ENCODE measurements around the gene E2F4.

E2F4 gene

DNA sequence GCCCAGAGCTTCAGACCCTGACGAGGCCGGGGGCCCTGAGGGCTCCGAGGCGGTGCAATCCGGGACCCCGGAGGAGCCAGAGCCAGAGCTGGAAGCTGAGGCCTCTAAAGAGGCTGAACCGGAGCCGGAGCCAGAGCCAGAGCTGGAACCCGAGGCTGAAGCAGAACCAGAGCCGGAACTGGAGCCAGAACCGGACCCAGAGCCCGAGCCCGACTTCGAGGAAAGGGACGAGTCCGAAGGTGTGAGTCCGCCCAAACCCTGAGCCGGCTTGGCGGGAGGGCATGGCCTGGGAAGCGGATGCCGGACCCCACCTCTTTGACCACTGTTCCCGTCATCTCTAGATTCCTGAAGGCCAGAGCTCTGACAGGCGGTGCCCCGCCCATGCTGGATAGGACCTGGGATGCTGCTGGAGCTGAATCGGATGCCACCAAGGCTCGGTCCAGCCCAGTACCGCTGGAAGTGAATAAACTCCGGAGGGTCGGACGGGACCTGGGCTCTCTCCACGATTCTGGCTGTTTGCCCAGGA, 17.2 kb upstream of the E2F4 start:
- no peak for DNase-seq

DNA sequence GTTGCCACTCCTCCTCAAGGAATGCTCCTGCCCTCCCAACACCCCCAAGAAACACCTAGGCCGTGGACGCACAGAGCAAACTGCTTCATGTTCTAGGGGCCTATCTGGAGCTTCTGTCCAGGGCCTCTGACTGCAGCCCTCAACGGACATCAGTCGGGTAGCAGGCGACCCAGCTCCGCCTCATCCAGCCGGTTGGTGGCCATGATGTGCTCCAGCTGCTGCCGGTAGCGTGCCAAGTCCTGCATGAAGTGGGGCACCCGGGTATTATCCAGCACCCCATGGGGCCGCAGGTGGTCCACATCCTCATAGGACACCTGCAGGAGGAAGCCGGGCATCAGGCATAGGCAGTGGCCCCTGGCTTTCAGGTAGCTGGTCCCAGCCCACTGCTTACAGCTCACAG, 15.3 kb upstream of the E2F4 start:
- no peak for DNase-seq

DNA sequence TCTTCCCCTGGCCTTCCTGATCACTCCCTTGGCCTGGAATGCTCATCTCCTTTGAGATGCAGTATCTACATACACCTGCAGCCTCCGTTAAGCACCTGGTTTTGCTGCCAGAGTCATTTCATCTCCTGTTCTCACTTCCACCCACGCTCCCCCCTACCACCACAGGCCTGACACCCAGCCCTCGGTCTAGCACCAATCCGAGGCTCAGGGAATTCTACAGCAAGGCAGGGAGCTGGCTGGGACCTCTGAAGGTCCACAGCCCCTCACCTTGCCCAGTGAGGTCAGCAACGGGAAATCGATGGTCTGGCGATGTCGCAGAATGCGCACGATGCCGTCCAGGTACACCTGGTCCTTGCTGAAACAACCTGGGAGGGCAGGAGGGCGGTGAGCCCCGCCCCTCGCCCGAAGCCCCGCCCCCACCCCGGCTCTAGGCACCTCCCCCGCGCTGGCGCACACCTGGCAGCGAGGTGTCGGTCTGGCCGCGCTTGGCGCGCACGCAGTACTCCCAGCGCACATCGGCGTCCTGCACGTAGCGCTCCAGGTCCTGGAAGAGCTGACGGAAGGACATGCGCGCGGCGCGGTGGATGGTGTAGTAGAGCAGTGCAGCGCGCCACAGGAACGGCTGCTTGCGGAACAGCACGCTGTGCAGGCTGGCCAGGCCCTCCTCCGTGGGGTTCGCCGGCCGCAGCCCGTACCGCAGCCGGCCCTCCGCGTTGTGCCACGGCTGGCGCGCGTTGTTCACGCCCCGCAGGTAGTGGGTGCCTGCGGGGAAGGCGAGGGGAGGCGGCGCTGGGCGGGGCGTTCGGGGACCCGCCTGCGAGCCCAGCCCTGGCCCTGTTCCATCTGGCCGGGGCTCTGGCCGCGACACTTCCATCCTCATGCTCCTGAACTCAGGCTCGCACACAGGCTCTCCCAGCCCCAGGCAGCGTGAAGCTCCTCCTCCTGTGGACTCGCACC, 13.9 kb upstream of the E2F4 start:
- DNase-seq: peak; percentile 62

DNA sequence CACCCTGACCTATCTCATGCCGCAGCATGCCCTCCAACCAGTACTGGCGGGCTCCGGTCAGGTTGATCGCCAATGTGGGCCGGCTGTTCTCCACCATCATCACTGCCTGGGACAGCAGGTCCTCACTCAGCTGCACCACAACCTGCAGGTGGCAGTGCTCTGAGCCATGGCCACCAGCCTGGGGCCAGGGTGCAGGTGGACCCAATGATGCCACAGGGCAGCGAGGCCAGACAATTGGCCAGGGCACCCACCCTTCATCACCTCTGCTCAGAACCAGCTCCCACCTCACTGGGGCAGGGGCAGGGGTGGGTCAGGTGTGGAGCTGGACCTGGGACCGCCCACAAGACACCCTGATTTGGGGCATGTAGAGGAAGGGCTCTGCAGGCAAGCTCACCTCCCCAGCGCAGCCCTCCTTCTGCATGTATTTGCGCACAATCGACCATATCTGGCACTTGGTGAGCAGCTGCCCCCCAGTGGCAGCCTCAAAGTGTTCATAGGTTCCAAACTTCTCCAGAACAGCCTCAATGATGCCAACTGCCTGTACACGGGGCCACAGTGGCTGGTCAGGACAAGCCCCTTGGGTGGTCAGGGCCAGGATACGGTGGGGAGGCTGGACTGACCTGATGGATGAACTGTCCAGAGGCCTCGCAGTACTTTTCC, 12.4 kb upstream of the E2F4 start:
- no peak for DNase-seq

DNA sequence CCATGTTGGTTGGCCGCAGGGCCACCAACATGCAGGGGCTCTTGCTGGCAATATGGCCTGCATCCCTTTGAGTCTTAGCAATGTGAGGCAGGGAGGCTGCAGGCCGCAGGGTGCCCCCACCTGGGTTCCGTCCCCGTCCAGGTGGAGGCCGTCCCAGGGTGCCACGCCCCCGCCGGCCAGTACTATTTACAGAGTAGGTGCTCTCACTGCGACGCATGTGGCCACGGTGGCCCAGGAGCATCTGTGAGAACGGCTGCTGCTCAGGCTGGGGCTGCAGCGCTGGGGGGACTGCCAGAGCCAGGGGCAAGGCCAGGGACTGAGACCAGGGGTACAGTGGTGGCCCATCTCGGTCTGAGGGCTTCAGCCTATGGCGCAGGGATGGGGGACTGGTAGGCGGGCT, 11.8 kb upstream of the E2F4 start:
- no peak for DNase-seq

DNA sequence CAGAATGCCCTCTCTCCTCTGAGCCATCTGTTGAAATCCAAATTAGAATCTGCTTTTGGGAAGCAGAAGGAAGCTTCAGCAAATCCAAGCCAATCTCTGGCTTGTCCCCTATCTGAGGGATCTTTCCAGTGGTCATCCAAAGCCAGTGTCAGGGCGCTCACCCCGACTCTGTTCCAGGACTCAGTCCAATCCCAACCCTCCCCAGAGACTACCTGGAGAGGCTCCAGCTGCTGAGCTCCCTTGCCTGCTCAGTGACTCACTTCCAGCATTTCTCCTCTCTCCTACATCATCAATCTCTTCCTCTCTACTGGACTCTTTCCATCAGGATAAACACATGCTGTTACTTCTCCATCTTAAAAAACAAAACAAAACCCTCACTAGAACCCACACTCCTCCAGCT, 10.6 kb upstream of the E2F4 start:
- DNase-seq: no peak

DNA sequence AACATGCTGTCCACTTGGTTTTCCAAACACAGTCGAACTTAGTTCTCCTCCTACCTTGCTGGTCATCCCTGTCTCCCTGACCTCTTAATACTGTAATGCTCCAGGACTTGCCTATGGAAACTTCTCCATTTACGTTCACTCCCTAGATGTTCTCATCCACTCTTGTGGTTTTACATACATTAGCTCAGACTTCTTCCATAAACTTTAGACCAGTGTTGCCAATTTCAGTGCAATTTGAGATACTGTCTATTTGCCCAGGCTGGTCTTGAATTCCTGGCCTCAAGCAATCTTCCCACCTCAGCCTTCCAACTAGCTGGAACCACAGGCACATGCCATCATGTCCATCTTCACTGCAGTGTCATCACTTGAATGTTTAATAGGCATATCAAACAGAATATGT, 9.7 kb upstream of the E2F4 start:
- no peak for DNase-seq

DNA sequence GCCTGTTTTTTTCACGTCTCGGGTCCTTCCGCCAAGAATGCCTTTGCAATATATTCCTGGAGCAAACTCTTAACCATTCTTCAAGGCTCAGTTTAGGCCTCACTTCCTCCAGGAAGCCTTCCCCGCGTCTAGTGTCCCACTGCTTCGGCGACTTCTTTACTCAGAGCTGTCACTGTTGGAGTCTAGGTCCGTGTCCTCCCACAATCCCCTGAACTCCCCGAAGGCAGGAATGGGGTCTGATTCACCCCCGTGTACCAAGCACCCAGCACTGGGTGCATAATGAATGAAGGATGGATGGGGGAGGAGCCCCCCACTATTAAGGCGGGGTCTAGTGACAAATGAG, 8.7 kb upstream of the E2F4 start:
- DNase-seq: no peak

DNA sequence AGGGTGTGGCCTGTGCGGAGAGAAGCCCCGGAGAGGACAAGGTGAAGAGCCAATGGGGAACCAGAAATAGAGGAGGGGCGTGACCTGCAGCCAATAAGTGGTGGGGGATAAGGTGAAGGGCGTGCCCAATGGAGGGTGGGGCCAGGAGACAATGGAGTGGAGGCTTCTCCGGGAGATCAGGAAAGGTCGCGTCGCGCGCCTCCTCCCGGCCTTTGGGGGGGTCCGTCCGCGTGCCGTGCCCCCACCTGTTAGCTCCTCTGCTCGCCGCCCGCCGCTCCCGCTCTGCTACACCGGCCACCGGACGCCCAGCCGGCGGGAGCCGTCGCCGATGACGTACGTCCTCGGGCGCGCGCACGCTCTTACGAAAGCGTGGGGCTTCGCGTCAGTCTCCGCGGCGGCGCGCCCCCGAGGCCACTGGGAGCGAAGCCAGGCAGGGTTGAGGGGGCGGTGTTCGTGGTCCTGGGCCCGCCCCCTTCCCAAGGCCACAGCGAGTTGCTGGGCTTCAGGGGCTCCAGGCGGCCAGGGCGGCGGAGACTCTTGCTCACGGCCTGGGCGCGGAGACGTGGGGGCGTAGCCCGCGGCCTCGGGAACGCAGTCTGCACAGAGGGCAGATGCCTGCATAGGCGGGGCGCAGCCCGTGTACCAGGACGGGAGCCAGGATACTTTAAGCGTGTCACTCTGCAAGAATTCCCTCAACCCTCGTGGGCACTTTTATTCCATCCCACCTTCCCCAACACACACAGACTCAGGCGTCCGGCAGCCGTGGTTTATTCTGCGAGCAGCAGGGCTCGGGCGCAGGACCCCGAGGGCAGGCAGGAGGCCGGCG, 8.1 kb upstream of the E2F4 start, which contains the start of gene MATCAP1:
Gene MATCAP1, minus strand, starts transcription at position 337 of the 826 bp plus-strand sequence. CDS start 3,353 bp downstream, outside the sequence.
- DNase-seq: peak; percentile 97

DNA sequence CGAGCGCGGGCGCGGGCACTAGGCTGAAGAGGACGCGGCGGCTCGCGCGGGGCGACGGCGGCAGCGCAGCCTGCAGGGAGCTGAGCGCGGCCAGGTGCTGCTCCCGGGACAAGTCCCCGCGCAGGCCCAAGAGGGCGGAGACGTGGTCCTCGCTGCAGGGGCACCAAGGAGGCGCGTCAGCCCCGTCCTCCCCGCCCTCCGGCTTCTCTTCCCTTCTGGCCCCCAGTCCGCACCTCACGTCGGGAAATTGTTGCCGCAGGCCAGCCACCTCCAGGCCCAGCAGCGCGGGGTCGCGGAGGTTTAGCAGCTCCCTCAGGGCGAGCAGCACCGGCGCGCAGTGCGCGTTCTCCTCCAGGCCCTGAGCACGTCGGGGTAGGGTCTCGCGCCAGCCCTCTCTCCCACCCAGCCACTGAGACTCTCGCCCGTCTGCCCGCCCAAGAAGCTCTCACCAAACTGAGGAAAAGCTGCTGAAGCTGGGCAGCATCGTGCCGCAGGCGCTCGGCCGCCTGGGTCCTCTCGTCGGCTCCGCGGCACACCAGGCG, 7.4 kb upstream of the E2F4 start:
- DNase-seq: no peak

DNA sequence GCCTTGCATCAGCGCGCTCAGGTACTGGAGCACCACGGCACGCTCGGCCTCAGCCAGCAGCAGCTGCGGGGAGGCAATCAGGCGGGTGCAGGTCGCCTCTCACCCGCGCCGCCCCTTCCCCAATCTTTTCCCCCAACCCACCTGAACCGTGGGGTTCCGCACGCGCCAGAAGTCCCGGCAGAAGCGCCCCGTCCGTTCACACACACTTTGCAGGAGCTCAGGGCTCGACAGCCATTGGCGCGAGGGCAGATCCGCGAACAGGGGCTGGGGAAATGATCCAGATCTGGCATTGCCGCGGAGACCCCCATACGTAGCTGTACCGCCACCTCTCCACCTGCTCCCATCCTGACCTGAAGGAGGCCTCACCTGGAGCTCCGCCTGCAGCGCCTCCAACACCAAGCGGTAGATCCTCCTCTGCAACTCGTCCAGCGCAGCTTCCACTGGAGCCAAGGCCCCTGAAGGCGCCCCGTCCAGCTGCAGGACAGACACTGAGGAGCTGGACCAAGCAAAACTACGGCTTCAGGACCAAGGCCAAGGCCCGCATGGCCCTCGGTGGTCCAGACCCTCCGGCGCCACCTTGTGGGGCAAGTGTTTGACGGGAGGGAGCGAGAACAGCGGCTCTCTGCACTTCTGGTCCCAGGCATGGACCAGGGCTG, 6.8 kb upstream of the E2F4 start:
- DNase-seq: peak; percentile 93

DNA sequence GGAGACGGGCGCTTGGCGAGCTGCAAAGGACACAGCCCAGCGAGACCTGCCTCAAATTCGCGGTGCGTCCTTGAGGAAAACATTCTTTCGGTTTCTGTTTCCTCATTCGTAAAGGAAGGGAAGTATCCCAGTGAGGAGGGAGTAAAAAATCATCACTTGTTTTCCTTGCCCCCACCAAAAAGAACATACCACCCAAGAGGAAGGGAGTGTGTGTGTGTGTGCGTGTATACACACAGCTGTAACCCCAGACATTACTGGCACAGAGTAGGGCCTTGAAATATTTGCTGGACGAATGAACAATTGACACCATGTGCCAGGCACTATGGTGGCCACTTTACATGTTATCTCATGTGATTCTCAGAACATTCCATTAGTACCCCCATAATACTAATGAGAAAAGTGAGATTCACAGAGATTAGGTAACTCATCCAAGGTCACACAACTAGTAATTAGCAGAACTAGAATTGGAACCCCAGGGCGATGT, 6.3 kb upstream of the E2F4 start:
- DNase-seq: no peak

DNA sequence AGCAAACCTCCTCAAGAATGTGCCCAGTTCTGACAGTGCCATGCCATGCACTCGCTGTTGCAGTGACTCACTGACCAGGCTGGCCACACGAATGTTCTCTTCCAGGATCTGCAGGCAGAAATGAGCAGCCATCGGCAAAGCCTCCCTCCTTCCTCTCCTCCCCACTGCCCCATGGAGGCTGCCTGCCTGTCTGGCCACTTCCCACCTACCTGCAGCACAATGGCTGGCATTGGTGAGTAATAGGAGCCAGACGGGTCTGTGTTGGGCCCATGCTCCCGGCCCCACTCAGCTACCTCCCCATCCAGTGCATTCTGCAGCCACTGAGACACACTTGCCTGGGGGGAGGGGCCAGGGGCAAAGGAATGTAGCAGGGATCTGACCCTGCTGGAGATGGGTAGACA, 5.4 kb upstream of the E2F4 start:
- no peak for DNase-seq

DNA sequence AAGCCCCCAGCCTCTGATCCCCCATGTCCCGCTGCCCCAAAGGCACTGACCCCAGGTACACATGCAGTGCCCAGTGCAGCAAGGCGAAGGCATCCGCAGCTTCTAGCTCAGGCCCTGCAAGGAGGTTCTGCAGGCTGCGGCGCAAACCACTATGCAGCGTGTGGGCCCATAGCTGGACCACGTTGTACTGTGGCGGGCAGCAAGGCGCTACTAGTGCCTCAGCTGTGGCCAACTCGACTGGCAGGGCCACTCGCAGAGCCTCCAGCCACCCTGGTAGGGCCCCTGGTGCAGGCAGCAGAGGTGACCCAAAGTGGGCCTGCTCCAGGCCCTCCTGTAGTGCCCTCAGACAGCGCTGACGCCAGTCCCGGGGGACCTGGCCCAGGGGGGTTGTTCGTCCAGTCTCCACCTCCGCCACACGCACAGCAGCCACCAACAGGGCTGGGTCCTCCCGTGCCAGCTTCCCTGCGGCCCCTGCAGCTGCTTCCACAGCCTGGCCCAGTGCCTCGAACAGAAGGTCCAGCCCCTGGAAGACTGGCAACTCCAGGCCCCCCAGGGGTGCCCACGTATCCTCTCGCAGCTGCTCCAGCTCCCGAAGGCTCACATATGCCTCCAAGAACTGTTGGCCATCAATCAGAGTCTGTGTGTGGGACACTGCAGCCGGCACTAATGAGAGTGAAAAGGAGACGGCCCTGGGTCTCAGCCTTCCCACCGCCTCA, 4.6 kb upstream of the E2F4 start:
- no peak for DNase-seq

DNA sequence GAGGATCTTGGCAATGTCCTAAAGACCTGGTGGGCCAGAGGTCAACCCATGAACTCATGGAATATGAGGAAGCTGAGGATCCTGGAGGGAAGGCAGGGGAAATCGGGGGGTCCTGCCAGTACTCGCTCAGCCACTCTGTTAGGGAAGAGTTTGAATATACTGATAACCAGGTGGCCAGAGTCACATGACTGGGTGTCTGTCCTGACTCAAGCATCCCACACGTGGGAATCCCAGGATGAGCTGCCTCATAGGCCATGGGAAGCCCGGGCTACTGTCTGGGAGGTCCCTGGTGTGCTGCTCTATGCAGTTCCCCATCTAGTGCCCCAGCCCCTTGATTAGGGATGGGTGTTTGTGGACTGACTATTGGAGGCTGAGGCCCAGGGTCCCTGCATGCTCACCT, 3.6 kb upstream of the E2F4 start:
- peak; percentile 25 for DNase-seq

DNA sequence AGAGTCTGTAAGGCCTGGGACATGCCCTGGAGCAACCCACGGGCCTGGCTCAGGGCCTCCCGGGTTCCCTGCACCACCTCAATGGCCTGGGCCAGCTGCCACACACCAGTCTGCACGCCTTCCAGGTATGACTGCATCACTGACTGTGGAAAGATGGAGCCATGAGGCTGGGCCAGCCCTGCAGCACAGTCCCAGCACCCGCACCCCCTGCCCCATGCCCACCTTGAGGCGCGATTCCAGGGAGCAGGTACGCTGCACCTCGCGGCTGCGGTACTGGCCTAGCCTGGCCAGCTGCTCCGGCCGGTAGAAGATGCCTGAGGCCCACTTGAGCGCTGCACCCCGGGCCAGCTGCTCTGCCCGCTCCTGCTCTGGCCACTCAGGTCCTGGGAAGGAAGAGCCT, 3.2 kb upstream of the E2F4 start:
- no peak for DNase-seq

DNA sequence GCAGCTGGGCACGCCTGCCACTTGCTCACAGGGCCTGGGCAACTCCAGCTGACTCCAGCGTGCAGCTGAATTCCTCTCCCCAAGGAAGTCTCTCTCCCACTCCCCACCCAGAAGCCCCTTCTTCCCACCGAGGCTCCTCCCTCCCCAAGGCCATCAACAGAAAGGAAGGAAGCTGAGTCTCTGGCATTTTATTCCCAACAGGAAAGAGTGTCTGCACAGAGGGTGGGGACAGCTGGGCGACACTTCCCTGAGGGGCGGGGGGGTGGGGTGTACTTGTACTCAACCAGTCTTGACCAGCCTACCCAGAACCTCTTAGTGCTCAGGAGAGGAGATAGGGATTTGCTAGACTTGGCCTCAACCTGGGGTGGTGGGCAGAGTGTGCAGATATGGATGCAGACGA, 1.9 kb upstream of the E2F4 start, which contains the start of gene EXOC3L1:
Gene EXOC3L1, minus strand, starts transcription at position 96 of the 400 bp plus-strand sequence. CDS start 460 bp downstream, outside the sequence.
- no peak for DNase-seq

DNA sequence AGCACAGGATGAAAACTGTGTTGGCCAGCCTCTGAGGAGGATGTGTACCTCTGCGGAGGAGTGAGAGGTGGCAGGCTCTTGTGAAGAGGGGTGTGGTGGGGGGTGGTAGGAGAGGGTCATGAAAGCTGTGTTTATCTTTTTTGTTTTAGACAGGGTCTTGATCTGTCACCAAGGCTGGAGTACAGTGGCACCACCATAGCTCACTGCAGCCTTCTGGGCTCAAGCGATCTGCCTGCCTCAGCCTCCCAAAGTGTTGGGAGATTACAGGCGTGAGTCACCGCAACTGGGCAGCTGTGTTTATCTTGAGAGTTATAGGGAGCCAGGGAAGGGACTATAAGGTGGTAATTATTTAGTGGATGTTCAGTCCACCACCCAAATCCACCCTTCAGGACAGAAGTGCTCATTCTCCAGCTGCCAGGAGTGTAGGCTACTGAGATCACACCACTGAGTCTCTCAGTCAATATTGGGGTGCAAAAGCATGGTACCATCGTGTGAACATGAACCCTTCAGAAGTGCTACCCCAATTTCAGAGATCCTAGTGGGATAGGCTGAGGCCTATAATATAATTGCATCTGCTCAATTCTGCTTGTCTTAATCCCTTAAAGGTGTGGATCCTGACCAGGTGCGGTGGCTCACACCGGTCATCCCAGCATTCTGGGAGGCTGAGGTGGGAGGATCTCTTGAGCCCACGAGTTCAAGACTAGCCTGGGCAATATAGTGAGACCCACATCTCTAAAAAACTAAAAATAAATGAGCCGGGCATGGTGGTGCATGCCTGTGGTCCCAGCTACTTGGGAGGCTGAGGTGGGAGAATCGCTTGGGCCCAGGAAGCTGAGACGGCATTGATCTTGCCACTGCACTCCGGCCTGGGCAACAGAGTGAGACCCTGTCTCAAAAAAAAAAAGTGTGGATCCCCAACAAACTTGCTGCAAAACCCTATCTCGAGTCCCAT, 1.2 kb upstream of the E2F4 start:
- no peak for DNase-seq

DNA sequence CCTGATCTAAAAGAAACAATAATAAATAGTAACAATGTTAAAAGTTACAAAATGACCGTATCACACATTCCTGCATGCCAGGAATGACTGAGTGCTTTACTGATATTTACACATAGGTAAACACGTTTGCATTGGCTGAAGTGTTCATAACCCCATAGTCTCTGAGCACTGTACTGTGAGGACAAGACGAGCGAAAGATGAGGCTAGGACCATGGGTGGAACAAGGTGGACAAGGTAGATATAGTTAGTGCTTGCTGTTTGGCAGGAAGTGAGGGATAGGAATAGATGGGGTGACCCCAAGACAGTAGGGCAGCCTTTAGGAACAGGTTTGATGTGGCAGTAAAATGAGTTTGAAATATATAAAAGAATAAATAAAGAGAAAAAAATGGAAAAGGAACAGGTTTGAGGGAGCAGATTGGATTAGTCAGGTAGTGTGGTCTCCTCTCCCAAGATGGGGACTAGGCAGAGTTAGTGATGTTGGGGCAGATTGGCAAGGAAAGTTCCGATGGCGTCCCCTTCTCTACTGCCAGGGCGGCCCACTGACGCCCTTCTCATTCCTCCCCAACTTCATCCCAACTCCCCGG, 452 bp upstream of the E2F4 start:
- DNase-seq: no peak

Measured in suppressor macrophage treated with lipopolysaccharide for 4 hours (primary cell).